DND-41 (cell line): ENCODE data around the gene TMED6.

Experiments used
- ATAC-seq: fragments of 200-7000 bp; cut with Tn5 transposase; 3 replicates; pipeline ENCODE4 v1.9.1; 2021; ENCODE audit warnings: low read depth; ENCODE audit not compliant: insufficient read depth
- DNase-seq: peaks from one replicate; pipeline ENCODE4 v3.0.0-alpha.2; 2020
- H2AFZ ChIP-seq: 2 replicates; pipeline ENCODE4 v1.6.0; 2012; ENCODE audit warnings: low read depth, low read length
- H3K27ac ChIP-seq: 2 replicates; pipeline ENCODE4 v1.5.1; 2012; ENCODE audit warnings: low read length, inconsistent platforms
- H3K27me3 ChIP-seq: fragments of 200-600 bp; sonication (generic); 2 replicates; pipeline ENCODE4 v1.6.0; 2012; ENCODE audit warnings: low read length, mild to moderate bottlenecking, inconsistent platforms; ENCODE audit not compliant: insufficient read depth, poor library complexity
- H3K36me3 ChIP-seq: 2 replicates; pipeline ENCODE4 v1.5.1; 2012; ENCODE audit warnings: low read length, inconsistent platforms; ENCODE audit not compliant: insufficient read depth
- H3K4me1 ChIP-seq: 2 replicates; pipeline ENCODE4 v1.5.1; 2012; ENCODE audit warnings: mild to moderate bottlenecking, low read length; ENCODE audit not compliant: insufficient read depth
- H3K4me2 ChIP-seq: 2 replicates; pipeline ENCODE4 v1.6.0; 2012; ENCODE audit warnings: mild to moderate bottlenecking, moderate library complexity, low read length, inconsistent platforms; ENCODE audit not compliant: insufficient read depth
- H3K4me3 ChIP-seq, 2 experiments: fragments of 200-600 bp in 1 of 2; shearing (Covaris generic) in 1 of 2; 2 replicates each; pipeline ENCODE4 v1.5.1; 2012 to 2016; ENCODE audit warnings: inconsistent platforms in 2 of 2, low read length in 2 of 2, mild to moderate bottlenecking in 2 of 2, low read depth in 1 of 2, moderate library complexity in 1 of 2
- H3K79me2 ChIP-seq: 2 replicates; pipeline ENCODE4 v1.6.0; 2012; ENCODE audit warnings: low read length, inconsistent platforms; ENCODE audit not compliant: insufficient read depth
- H3K9ac ChIP-seq: 2 replicates; pipeline ENCODE4 v1.6.0; 2012; ENCODE audit warnings: low read depth, mild to moderate bottlenecking, inconsistent platforms, low read length, moderate library complexity
- H3K9me3 ChIP-seq: 2 replicates; pipeline ENCODE4 v1.5.1; 2012; ENCODE audit warnings: low read length, moderate library complexity, mild to moderate bottlenecking, inconsistent platforms; ENCODE audit not compliant: insufficient read depth, severe bottlenecking
- H4K20me1 ChIP-seq: 2 replicates; pipeline ENCODE4 v1.6.0; 2012; ENCODE audit warnings: low read length; ENCODE audit not compliant: insufficient read depth
- EZH2 ChIP-seq: IDR thresholded peaks from 3 replicates; pipeline ENCODE4 v1.6.1; 2012; ENCODE audit warnings: borderline replicate concordance, low read depth, mild to moderate bottlenecking, moderate library complexity, low read length, inconsistent platforms; ENCODE audit not compliant: severe bottlenecking
- TF ChIP-seq, protein P1 (sequence below): IDR thresholded peaks from 2 replicates; pipeline ENCODE4 v1.5.1; 2012; ENCODE audit warnings: borderline replicate concordance, low read length, moderate library complexity, mild to moderate bottlenecking; ENCODE audit not compliant: poor library complexity, severe bottlenecking; ENCODE audit errors: extremely low read depth

TMED6 gene

DNA sequence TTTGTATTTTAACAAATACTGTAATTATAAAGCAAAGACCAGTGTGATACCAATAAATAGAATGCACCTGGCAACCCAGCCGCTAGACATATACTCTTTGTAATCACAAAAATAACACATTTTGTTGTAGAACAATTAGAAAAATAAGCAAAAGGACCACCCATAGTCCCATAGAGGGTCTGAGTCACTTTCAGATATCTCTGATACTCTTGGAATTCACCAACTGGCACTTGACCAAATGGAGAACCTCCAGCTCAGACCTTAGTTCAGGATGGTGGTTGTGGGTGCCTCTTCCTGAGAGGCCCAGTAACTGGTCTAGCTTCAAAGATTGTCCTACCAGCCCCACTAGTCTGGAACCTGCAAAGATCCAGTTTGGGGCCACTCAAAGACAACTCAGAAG lies 35.0 kb upstream of the TMED6 start:
- peaks cover 30% of the 10 kb centered on the region for H3K36me3 ChIP-seq
- TF ChIP-seq EZH2, result no peak
- TF ChIP-seq, protein P1, sequence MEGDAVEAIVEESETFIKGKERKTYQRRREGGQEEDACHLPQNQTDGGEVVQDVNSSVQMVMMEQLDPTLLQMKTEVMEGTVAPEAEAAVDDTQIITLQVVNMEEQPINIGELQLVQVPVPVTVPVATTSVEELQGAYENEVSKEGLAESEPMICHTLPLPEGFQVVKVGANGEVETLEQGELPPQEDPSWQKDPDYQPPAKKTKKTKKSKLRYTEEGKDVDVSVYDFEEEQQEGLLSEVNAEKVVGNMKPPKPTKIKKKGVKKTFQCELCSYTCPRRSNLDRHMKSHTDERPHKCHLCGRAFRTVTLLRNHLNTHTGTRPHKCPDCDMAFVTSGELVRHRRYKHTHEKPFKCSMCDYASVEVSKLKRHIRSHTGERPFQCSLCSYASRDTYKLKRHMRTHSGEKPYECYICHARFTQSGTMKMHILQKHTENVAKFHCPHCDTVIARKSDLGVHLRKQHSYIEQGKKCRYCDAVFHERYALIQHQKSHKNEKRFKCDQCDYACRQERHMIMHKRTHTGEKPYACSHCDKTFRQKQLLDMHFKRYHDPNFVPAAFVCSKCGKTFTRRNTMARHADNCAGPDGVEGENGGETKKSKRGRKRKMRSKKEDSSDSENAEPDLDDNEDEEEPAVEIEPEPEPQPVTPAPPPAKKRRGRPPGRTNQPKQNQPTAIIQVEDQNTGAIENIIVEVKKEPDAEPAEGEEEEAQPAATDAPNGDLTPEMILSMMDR, result no peak
- H3K4me3 ChIP-seq, result peak overlapping the region; percentile 77 to 90; a peak in 3 of 4 replicates
- peaks cover 5% of the 10 kb centered on the region; the same call in 1 of the 2 replicates for H4K20me1 ChIP-seq
- DNase-seq (no peak), ATAC-seq (no peak)
- H2AFZ ChIP-seq, result peak overlapping the region; percentile 83
- H3K27me3 ChIP-seq, result no peaks in the 10 kb centered on the region
- H3K9me3 ChIP-seq, result no peaks in the 10 kb centered on the region
- H3K27ac ChIP-seq, result no peak overlapping the region
- H3K9ac ChIP-seq, result peak overlapping the region; percentile 74
- H3K4me2 ChIP-seq, result peak overlapping the region; percentile 54
- peaks cover 50% of the 10 kb centered on the region for H3K79me2 ChIP-seq
- H3K4me1 ChIP-seq, result peaks cover 43% of the 10 kb centered on the region

DNA sequence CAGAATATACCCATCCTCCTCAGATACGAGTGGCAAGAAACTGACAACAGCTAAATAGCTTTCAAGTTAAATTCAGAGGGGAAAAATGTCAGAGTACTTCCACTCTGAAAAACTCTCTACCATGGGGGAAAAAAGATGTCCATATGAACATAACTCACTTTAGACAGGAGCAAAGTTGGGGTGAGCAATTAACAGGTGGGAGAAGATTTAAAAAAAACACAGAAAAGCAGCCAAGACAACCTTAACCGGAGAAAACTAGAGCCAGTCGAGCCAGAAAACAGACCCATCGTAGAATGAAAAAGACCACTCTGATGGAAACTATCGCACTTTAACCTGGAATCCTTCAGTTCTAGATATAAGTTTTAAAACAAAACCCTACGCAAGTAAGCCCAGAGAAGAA lies 33.4 kb upstream of the TMED6 start:
- Histone ChIP-seq H3K4me2 (peak overlapping the region; percentile 90), H2AFZ (peak overlapping the region; percentile 72), H3K36me3 (peaks cover 44% of the 10 kb centered on the region), H3K9me3 (no peaks in the 10 kb centered on the region), H3K27ac (peak overlapping the region; percentile 76), H3K9ac (peak overlapping the region; percentile 74), H3K27me3 (no peaks in the 10 kb centered on the region), H3K4me1 (peaks cover 43% of the 10 kb centered on the region), H3K4me3 (peak overlapping the region; percentile 77 to 90), H4K20me1 (peaks cover 5% of the 10 kb centered on the region; the same call in 1 of the 2 replicates), H3K79me2 (peaks cover 63% of the 10 kb centered on the region)
- no peak for DNase-seq
- TF ChIP-seq, protein P1, result no peak
- ATAC-seq, result no peak

DNA sequence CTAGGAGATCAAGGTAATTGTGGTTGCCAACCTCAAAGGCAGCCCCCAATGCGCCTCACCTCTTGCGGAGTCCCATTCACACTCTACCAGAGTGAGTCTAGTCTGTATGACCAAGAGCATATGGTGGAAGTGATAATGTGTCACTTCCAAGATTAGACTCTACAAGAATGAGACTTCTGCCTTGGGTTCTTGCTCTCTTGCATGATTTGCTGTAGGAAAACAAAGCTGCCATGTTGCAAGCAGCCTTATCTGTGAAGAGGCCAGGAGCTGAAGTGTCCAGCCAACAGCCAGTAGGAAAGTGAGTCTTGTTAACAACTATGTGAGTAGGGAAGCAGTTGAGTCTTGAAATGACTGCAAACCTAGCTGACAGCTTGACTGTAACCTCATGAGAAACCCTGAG lies 30.8 kb upstream of the TMED6 start:
- TF ChIP-seq, protein P1, result no peak
- no peak for TF ChIP-seq EZH2

DNA sequence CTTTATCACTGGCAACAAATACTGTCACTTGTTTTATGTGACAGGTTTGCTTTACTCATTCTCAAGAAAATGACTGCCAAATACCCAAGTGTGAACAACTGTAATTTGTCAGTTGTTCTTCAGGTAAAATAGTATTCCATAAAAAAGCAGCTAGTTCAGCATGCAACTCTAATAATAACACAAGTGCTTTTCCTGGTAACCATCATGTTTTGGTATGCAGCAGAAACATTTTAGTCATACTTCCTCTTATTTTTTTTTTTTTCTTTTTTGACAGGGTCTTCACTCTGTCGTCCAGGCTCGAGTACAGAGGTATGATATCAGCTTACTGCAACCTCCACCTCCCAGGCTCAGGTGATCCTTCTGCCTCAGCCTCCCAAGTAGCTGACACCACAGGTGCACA lies 29.6 kb upstream of the TMED6 start:
- Histone ChIP-seq H3K4me2 (no peak overlapping the region), H3K36me3 (peaks cover 74% of the 10 kb centered on the region), H3K4me1 (peaks cover 36% of the 10 kb centered on the region), H3K9me3 (no peaks in the 10 kb centered on the region), H3K4me3 (no peak overlapping the region), H2AFZ (no peak overlapping the region), H3K79me2 (peaks cover 73% of the 10 kb centered on the region), H3K9ac (no peak overlapping the region), H3K27ac (no peak overlapping the region), H4K20me1 (peaks cover 5% of the 10 kb centered on the region; the same call in 1 of the 2 replicates), H3K27me3 (no peaks in the 10 kb centered on the region)
- ATAC-seq (no peak), DNase-seq (no peak)
- TF ChIP-seq, protein P1, result no peak
- TF ChIP-seq EZH2, result no peak

More for the DNA sequence above, 30.8 kb upstream of the TMED6 start:
- Histone ChIP-seq H4K20me1 (peaks cover 5% of the 10 kb centered on the region; the same call in 1 of the 2 replicates), H3K27me3 (no peaks in the 10 kb centered on the region), H3K4me3 (no peak overlapping the region), H3K9ac (no peak overlapping the region), H3K36me3 (peaks cover 68% of the 10 kb centered on the region), H3K79me2 (peaks cover 75% of the 10 kb centered on the region), H3K4me1 (peaks cover 43% of the 10 kb centered on the region), H3K27ac (no peak overlapping the region), H3K9me3 (no peaks in the 10 kb centered on the region), H3K4me2 (peak overlapping the region; percentile 31; the same call in 1 of the 2 replicates), H2AFZ (no peak overlapping the region)
- DNase-seq (no peak), ATAC-seq (no peak)
